COLO829 (cell line): ENCODE results near the gene P2RY11.

ENCODE experiments used
- DNase-seq: peaks from one replicate; pipeline ENCODE4 v3.0.0; 2012; ENCODE audit warnings: low spot score

P2RY11 gene

GRCh38 chr19:10113964-10114650, 2.6 kb downstream of the P2RY11 start:
- DNase-seq: no peak

GRCh38 chr19:10114651-10115391, 3.3 kb downstream of the P2RY11 start:
- DNase-seq: no peak

- no peak for DNase-seq
Measured at GRCh38 chr19:10115392-10116084, 4.0 kb downstream of the P2RY11 start.

GRCh38 chr19:10116085-10116865, 4.8 kb downstream of the P2RY11 start:
- DNase-seq: no peak

- no peak for DNase-seq
Measured at GRCh38 chr19:10116866-10117616, 5.5 kb downstream of the P2RY11 start.

GRCh38 chr19:10118960-10119359, 7.5 kb downstream of the P2RY11 start:
- DNase-seq: no peak

- peak; percentile 63 for DNase-seq
Measured at GRCh38 chr19:10120538-10121189, 9.2 kb downstream of the P2RY11 start.

- DNase-seq: no peak
Measured at GRCh38 chr19:10122045-10122444, 10.6 kb downstream of the P2RY11 start.

- no peak for DNase-seq
Measured at GRCh38 chr19:10124429-10124828, 12.9 kb downstream of the P2RY11 start.

- DNase-seq: no peak
Measured at GRCh38 chr19:10126213-10126639, 14.7 kb downstream of the P2RY11 start.

GRCh38 chr19:10132905-10133304, 21.4 kb downstream of the P2RY11 start:
- no peak for DNase-seq

GRCh38 chr19:10133596-10133995, 22.1 kb downstream of the P2RY11 start:
- DNase-seq: no peak

- no peak for DNase-seq
Measured at GRCh38 chr19:10134040-10134439, 22.5 kb downstream of the P2RY11 start.

- no peak for DNase-seq
Measured at GRCh38 chr19:10135551-10136334, 24.2 kb downstream of the P2RY11 start.

GRCh38 chr19:10136936-10137335, 25.4 kb downstream of the P2RY11 start:
- no peak for DNase-seq

- DNase-seq: no peak
Measured at GRCh38 chr19:10137751-10138682, 26.5 kb downstream of the P2RY11 start.

GRCh38 chr19:10138879-10139795, 27.6 kb downstream of the P2RY11 start:
- DNase-seq: no peak

- DNase-seq: no peak
Measured at GRCh38 chr19:10139952-10140351, 28.5 kb downstream of the P2RY11 start.
